HFFc6 (cell line): ENCODE results near the gene BIRC2. TPM values are rescaled to one million over a fixed set of nuclear protein-coding genes. Genes with fewer than 3 reads are reported as not detected.

Source experiments
- DNase-seq: peaks from one replicate; pipeline ENCODE4 v3.0.0-alpha.2; 2018
- H3K27ac Mint-ChIP-seq: 2 replicates; pipeline ENCODE4 v1.8.0; 2020; ENCODE audit warnings: mild to moderate bottlenecking, mixed read lengths
- H3K27me3 Mint-ChIP-seq: 2 replicates; pipeline ENCODE4 v1.8.0; 2021; ENCODE audit warnings: mild to moderate bottlenecking, moderate library complexity, mixed read lengths; ENCODE audit not compliant: insufficient read depth
- H3K36me3 Mint-ChIP-seq: 2 replicates; pipeline ENCODE4 v1.8.0; 2021; ENCODE audit warnings: low read depth, mixed read lengths
- H3K4me1 Mint-ChIP-seq: 2 replicates; pipeline ENCODE4 v1.8.0; 2020; ENCODE audit warnings: low read depth, mixed read lengths
- H3K4me3 Mint-ChIP-seq: 2 replicates; pipeline ENCODE4 v1.8.0; 2020; ENCODE audit warnings: mild to moderate bottlenecking, moderate library complexity, mixed read lengths
- H3K9me3 Mint-ChIP-seq: 2 replicates; pipeline ENCODE4 v1.8.0; 2020; ENCODE audit warnings: mild to moderate bottlenecking, mixed read lengths
- total RNA-seq, 6 experiments: library from RNA; stranded (reverse); fragmentation: NEBNext Ultra II Directional; extraction: Animal tissue kit (Norgen Biotek cat#: 25700); gene quantifications; 2 replicates in 1 of 6; 3 replicates in 5 of 6; pipeline ENCODE4 v1.2.3, GENCODE V29; 2021
- TF ChIP-seq, protein P1 (sequence below): fragments of 200-600 bp; sonication (generic); IDR thresholded peaks from 2 replicates; pipeline ENCODE4 v1.5.0; 2021; ENCODE audit warnings: antibody characterized with exemption, mild to moderate bottlenecking

BIRC2 gene
- total RNA-seq, 6 experiments from 2014 or later, result 49.5 to 64.6 (median 58.3) TPM

DNA sequence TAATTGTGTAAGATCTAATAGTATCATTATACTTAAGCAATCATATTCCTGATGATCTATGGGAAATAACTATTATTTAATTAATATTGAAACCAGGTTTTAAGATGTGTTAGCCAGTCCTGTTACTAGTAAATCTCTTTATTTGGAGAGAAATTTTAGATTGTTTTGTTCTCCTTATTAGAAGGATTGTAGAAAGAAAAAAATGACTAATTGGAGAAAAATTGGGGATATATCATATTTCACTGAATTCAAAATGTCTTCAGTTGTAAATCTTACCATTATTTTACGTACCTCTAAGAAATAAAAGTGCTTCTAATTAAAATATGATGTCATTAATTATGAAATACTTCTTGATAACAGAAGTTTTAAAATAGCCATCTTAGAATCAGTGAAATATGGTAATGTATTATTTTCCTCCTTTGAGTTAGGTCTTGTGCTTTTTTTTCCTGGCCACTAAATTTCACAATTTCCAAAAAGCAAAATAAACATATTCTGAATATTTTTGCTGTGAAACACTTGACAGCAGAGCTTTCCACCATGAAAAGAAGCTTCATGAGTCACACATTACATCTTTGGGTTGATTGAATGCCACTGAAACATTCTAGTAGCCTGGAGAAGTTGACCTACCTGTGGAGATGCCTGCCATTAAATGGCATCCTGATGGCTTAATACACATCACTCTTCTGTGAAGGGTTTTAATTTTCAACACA lies 23.3 kb upstream of the BIRC2 start:
- no peaks in the 10 kb centered on the region for H3K36me3 Mint-ChIP-seq
- H3K27ac Mint-ChIP-seq, result peak overlapping the region; percentile 61
- peak overlapping the region; percentile 49 for H3K4me3 Mint-ChIP-seq
- H3K4me1 Mint-ChIP-seq, result peaks cover 40% of the 10 kb centered on the region
- no peaks in the 10 kb centered on the region for H3K9me3 Mint-ChIP-seq
- TF ChIP-seq, protein P1, sequence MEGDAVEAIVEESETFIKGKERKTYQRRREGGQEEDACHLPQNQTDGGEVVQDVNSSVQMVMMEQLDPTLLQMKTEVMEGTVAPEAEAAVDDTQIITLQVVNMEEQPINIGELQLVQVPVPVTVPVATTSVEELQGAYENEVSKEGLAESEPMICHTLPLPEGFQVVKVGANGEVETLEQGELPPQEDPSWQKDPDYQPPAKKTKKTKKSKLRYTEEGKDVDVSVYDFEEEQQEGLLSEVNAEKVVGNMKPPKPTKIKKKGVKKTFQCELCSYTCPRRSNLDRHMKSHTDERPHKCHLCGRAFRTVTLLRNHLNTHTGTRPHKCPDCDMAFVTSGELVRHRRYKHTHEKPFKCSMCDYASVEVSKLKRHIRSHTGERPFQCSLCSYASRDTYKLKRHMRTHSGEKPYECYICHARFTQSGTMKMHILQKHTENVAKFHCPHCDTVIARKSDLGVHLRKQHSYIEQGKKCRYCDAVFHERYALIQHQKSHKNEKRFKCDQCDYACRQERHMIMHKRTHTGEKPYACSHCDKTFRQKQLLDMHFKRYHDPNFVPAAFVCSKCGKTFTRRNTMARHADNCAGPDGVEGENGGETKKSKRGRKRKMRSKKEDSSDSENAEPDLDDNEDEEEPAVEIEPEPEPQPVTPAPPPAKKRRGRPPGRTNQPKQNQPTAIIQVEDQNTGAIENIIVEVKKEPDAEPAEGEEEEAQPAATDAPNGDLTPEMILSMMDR, result no peak
- no peaks in the 10 kb centered on the region for H3K27me3 Mint-ChIP-seq
- peak; percentile 57 for DNase-seq

DNA sequence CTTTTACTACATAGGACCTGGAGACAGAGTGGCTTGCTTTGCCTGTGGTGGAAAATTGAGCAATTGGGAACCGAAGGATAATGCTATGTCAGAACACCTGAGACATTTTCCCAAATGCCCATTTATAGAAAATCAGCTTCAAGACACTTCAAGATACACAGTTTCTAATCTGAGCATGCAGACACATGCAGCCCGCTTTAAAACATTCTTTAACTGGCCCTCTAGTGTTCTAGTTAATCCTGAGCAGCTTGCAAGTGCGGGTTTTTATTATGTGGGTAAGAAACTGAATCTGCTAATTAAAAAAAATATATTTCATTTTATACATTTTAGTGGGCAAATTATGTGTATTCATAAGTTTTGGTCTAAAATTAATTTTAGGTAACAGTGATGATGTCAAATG lies 21.9 kb upstream of the BIRC2 start:
- H3K4me3 Mint-ChIP-seq, result no peak overlapping the region
- H3K27me3 Mint-ChIP-seq, result no peaks in the 10 kb centered on the region
- H3K36me3 Mint-ChIP-seq, result no peaks in the 10 kb centered on the region
- no peak for DNase-seq
- no peak overlapping the region for H3K27ac Mint-ChIP-seq
- peaks cover 44% of the 10 kb centered on the region for H3K4me1 Mint-ChIP-seq
- H3K9me3 Mint-ChIP-seq, result no peaks in the 10 kb centered on the region
- TF ChIP-seq, protein P1, result no peak

DNA sequence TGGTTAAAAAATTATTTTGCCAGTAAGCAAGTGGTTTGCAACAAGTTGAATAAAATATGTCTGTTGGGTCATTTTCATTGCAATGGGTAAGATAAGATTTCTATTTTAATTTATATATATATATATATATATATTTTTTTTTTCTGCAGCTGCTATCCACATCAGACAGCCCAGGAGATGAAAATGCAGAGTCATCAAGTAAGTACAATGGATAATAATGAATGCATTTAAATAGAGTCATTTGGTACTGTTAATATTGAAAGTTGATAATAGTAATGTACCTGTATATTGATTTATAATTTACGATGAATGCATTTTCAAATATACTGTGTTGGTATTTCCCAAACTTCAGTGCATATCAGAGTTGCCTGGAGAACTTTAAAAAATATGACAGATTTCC lies 18.3 kb upstream of the BIRC2 start:
- H3K27me3 Mint-ChIP-seq, result no peaks in the 10 kb centered on the region
- no peaks in the 10 kb centered on the region for H3K36me3 Mint-ChIP-seq
- H3K4me1 Mint-ChIP-seq, result peaks cover 39% of the 10 kb centered on the region
- H3K27ac Mint-ChIP-seq, result no peak overlapping the region
- H3K9me3 Mint-ChIP-seq, result no peaks in the 10 kb centered on the region
- no peak overlapping the region for H3K4me3 Mint-ChIP-seq
- no peak for DNase-seq
- TF ChIP-seq, protein P1, result no peak

DNA sequence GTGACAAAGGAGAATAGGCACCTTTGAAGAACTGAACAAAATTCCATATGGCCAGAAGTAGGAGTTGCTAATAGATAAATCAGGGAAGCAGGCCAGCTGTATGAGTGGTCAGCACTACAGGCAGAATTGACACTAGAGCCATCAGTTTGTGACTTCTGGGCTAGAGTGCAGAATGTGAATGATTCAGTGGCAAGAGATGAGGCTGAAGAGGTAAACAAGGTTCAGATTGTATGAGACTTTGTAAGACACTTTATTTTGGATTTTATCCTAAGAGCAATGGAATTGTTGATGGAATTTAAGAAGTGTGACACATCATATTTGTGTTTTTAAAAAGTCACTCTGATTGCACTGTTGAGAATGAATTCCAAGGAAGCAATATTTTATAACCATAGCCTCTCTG lies 16.8 kb upstream of the BIRC2 start:
- H3K4me1 Mint-ChIP-seq, result peaks cover 26% of the 10 kb centered on the region
- no peaks in the 10 kb centered on the region for H3K27me3 Mint-ChIP-seq
- peak; percentile 23 for DNase-seq
- peak overlapping the region; percentile 1; the same call in 1 of the 2 replicates for H3K27ac Mint-ChIP-seq
- TF ChIP-seq, protein P1, result no peak
- H3K4me3 Mint-ChIP-seq, result no peak overlapping the region
- no peaks in the 10 kb centered on the region for H3K36me3 Mint-ChIP-seq
- H3K9me3 Mint-ChIP-seq, result no peaks in the 10 kb centered on the region

DNA sequence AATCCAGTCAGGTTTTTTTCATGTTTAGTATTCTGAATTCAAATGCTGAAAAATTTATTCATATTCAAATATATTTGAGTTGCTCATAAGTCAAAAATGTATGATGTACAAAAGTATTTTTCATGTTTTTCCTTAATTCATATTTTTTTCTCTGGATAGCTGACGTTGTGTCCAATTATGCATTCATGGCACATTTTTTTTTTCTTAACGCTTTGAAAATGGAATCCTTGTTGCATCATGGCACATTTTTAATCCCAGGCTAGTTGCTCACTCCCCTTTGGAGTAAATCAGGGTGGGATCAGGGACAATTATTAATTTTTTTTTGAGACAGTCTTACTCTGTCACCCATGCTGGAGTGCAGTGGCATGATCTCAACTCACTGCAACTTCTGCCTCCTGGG lies 15.7 kb upstream of the BIRC2 start:
- TF ChIP-seq, protein P1, result no peak
- no peak overlapping the region for H3K27ac Mint-ChIP-seq
- H3K36me3 Mint-ChIP-seq, result no peaks in the 10 kb centered on the region
- no peak overlapping the region for H3K4me3 Mint-ChIP-seq
- no peak for DNase-seq
- no peaks in the 10 kb centered on the region for H3K27me3 Mint-ChIP-seq
- peaks cover 26% of the 10 kb centered on the region for H3K4me1 Mint-ChIP-seq
- no peaks in the 10 kb centered on the region for H3K9me3 Mint-ChIP-seq
